Activated T-cell treated with anti-CD3 and anti-CD28 coated beads, Interleukin-2, amount 50 U/mL, for 1 hour (primary cell): ENCODE results near the gene WFIKKN2.

Source experiments
- DNase-seq: peaks from one replicate; pipeline ENCODE4 v3.0.0-alpha.2; 2020

The WFIKKN2 gene

DNA sequence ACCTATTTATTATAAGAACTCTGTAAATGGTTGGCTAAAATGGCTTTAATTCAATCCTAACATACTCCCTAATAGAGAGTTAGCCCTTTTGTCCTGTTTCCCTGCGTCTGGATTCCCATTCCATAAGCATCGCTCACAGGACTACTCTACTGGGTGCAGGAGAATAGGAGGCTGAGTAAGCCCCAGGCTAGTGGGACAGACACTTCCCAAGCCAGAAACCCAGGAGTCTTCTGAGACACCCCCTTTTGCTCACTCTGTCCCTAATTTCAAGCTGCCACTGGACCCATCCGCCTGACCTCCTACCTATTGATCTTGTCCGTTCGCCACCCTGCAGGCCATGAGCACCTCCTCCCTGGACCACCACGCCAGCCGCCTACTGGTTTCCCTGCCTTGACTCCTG is 47.5 kb downstream of the WFIKKN2 start:
- DNase-seq, result no peak

DNA sequence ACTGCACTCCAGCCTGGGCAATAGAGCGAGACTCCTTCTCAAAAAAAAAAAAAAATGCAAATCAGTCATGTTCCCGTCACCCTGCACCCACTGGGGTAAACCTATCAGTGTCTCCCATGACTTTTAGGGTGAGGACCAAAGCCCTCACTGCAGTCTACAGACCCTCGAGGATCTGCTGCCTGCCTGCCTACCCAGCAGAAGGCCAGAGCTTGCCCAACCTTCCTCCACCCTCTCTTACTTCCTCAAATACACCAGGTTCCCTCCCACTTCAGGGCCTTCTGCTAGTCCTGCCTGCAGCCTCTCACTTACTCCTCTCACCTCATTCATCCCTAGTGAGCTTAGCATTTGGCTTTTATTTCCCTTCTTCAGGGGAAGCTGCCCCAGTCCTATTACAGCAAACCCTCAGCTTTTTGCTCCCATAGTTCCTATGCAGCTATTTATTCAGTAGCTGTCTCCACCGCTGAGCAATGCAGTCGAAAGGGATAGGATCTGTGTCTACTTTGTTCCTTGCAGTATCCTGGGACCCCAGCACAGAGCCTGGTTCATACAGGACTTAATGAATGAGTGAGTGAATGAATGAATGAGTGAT is 48.6 kb downstream of the WFIKKN2 start:
- no peak for DNase-seq

DNA sequence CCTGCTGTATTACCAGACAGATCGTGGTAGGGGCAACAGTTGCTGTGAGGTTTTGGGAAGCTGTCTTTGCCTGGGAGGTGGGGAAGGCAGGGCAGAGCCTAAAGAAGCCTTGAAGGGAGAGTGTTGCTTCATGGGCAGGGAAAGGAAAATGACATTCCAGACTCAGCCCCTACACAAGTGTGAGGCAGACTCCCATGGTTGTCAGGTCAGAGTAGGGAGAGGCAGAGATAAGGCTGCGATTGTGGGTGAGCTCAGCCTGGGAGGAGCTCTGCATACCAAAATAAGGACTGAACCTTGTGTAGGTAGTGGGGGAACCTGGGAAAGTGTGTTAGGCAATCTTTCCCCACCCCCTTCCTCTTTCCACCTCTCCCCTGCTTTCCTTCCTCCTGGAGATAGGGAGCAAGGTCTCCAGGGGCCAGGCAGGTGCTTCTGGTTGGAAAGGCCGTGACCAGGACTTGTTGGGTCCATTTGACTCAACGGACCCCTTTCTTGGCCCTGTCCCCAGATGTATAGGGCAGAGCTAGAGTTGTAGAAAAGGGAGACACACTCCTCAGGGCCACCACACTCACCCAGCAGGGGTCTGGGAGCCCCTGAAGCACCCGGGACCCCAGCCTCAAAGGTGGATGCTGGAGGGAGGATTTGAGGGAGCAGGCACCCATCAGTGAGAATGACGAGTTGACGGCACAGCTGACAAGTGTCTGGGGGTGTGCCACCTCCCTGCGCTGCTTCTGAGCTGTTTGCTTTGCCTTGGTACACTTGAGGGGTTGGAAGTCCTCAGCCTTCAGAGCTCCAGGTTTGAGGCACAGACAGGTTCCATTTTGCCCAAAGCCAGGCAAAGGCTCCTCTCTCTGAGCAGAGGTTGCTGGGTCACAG is 49.3 kb downstream of the WFIKKN2 start:
- no peak for DNase-seq

DNA sequence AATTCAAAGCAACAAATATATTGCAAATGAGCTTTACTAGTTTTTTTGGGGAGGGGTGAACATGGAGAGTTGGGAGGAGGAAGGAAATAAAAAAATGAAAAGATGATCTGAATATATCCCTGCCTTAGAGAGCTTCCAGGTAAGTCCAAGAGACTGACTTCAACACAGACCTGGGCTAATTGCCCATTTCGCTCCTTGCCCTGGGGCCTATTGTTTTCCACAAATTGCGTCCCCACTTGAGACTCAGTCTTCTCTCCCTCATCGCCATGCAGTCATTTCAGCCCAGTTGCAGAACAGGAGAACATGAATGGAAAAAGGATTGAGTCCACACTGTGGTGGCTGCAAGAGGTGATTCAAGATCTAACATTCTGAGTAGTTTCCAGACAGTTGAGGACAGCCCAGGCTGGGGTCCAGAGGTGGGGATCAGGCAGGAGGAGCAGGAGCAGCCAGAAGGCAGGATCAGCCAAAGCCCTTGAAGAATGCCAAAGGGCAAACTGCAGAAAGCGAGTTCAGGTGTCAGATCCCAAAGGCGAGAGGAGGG is 52.4 kb downstream of the WFIKKN2 start:
- no peak for DNase-seq

DNA sequence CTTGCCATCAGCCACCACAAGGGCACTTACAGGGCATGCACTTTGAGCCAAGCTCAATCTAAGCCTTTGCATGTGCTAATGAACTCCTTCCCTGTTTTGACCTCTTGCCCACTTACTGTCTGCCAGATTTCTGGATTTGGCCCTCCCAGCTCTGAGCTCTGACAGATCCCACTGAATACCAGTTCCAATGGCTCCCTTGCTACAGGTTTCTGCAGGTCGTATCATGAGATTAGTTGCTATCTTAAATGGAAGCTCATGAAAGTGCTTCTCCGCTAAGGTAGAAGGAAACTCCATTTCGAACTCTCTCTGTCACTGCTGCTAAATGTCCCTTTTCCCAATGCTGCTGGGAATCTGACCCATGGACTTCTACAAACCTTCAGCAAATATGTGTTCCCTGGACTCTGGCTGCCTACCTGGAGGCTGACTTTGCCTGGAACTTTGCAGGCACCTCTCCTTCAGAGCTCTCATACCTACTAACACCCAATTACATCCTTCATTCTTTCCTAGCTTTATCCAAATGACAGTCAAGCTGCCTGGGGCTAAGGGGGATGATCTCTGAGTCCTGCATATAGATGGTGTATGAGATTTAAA is 54.2 kb downstream of the WFIKKN2 start:
- no peak for DNase-seq

DNA sequence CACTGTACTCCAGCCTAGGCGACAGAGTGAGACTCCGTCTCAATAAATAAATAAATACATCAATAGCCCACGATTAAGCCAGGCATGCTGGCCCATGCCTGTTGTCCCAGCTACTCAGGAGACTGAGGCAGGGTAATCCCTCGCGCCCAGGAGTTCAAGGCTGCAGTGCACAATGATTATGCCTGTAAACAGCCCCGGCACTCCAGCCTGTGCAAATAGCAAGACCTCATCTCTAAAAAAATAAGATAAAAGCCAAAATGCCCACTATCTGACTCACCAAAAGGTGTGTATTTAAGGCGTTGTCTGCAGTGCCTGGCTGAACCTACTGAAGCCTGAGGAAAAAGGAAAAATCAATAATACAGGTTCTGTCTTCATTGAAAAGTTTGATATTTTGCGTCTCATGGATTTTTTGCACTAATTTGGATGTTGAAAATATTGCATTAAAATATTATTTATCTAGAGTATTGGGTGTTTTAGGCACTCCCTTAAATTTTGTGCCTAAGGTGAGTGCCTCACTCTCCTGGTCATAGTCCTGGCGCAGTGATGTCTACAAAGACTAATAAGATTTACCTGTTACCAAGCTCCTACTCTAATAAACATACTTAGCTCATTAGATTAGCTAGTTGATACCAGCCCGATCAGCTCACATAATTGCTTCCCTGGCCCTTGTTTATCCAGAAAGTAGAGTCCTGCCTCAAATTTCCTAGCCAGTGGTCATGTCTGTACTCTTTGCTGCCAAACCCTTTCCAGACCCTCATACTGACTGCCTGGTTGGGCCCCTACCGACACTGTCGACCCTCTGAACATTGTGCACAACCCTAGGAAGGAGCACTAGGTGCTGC is 55.5 kb downstream of the WFIKKN2 start:
- no peak for DNase-seq

DNA sequence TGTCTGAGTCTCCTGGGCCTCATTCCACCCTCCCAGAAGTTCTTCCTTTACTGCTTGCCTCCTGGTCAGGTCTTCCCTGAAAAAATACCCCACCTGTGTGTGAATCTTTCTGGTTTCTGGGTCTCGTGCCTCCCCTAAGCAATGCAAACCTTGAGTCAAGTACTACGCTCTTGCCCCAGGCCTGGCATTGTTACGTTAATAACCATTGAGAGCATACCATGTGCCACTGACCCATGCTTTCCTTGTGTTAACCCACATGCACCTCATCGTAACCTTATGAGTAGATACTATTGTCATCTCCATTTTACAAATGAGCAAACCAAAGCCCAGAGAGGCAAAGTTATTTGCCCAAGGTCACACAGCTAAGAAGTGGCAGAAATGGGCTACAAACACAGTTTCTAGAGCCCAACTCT is 56.2 kb downstream of the WFIKKN2 start:
- DNase-seq, result no peak
